ENCODE measurements around the gene CDT1. TPM values are rescaled to one million over a fixed set of nuclear protein-coding genes. Genes with fewer than 3 reads are reported as not detected.
"Not testable (repeated sequence)": the region's sequence is repeated elsewhere in the genome, so short reads cannot be mapped to it uniquely, and the experiment has no call there.

The CDT1 gene
- total RNA-seq, 1 donor from 2014 or later = 12.2 TPM

- peak; percentile 71 for DNase-seq
Observed at GRCh38 chr16:88783391-88784073, 20.1 kb upstream of the CDT1 start.

- DNase-seq = peak; percentile 82
Observed at GRCh38 chr16:88784074-88784855, 19.3 kb upstream of the CDT1 start.

- no peak for DNase-seq
Observed at GRCh38 chr16:88784856-88785105, 18.8 kb upstream of the CDT1 start.

- DNase-seq = peak; percentile 81
Observed at GRCh38 chr16:88785106-88785924, 18.3 kb upstream of the CDT1 start, which contains the start of gene PIEZO1. Gene PIEZO1, minus strand, starts transcription at chr16:88785220. Its CDS starts 256 bp downstream, at chr16:88784964.

- no peak for DNase-seq
Observed at GRCh38 chr16:88787579-88788314, 15.8 kb upstream of the CDT1 start.

- not testable (repeated sequence) for DNase-seq
Observed at GRCh38 chr16:88788749-88789148, 14.8 kb upstream of the CDT1 start.

GRCh38 chr16:88789594-88789993 is 14.0 kb upstream of the CDT1 start:
- no peak for DNase-seq

- DNase-seq = no peak
Observed at GRCh38 chr16:88790312-88791211, 13.0 kb upstream of the CDT1 start.

GRCh38 chr16:88792078-88792550 is 11.5 kb upstream of the CDT1 start:
- DNase-seq = no peak

- no peak for DNase-seq
Observed at GRCh38 chr16:88792668-88793250, 10.8 kb upstream of the CDT1 start.

- DNase-seq = no peak
Observed at GRCh38 chr16:88793251-88793954, 10.2 kb upstream of the CDT1 start.

- DNase-seq = no peak
Observed at GRCh38 chr16:88796278-88796677, 7.3 kb upstream of the CDT1 start.

- DNase-seq = no peak
Observed at GRCh38 chr16:88798073-88798472, 5.5 kb upstream of the CDT1 start.

GRCh38 chr16:88798772-88799455 is 4.7 kb upstream of the CDT1 start:
- no peak for DNase-seq

- DNase-seq = no peak
Observed at GRCh38 chr16:88799569-88800276, 3.9 kb upstream of the CDT1 start.

GRCh38 chr16:88800277-88800592 is 3.4 kb upstream of the CDT1 start:
- no peak for DNase-seq

- no peak for DNase-seq
Observed at GRCh38 chr16:88804173-88804551, 573 bp downstream of the CDT1 start.

- DNase-seq = no peak
Observed at GRCh38 chr16:88804552-88805339, 1.2 kb downstream of the CDT1 start.

All from tongue (tissue), 2 donors.